Activated T-helper 17 cell treated with anti-CD3 and anti-CD28 coated beads, Interleukin-2, amount 50 U/mL, for 72 hours (primary cell): ENCODE measurements around the gene MR1. TPM values are rescaled to one million over a fixed set of nuclear protein-coding genes. Genes with fewer than 3 reads are reported as not detected.

Experiments
- ATAC-seq: fragments of 150-1000 bp; cut with Tn5 transposase; replicated peaks from 2 replicates; pipeline ENCODE4 v1.10.0; 2021; ENCODE audit warnings: mild to moderate bottlenecking, moderate library complexity
- H3K27ac Mint-ChIP-seq: one replicate; pipeline ENCODE4 v1.8.0; 2022; ENCODE audit warnings: mixed read lengths
- H3K27me3 Mint-ChIP-seq: one replicate; pipeline ENCODE4 v1.8.0; 2022; ENCODE audit warnings: mixed read lengths
- H3K36me3 Mint-ChIP-seq: one replicate; pipeline ENCODE4 v1.8.0; 2022; ENCODE audit warnings: low read depth, mild to moderate bottlenecking, mixed read lengths
- H3K4me1 Mint-ChIP-seq: one replicate; pipeline ENCODE4 v1.8.0; 2022; ENCODE audit warnings: mixed read lengths
- H3K4me3 Mint-ChIP-seq: one replicate; pipeline ENCODE4 v1.8.0; 2022; ENCODE audit warnings: mild to moderate bottlenecking, mixed read lengths
- H3K9me3 Mint-ChIP-seq: one replicate; pipeline ENCODE4 v1.8.0; 2022; ENCODE audit warnings: mixed read lengths
- total RNA-seq, 2 donors: library from RNA; stranded (reverse); gene quantifications; one replicate each; pipeline ENCODE4 v1.2.3, GENCODE V29; 2022

Gene MR1
- total RNA-seq: 10 to 100 TPM; 21.9 to 26.1 TPM

GRCh38 chr1:181033799-181034451 lies at the start of gene MR1:
Gene MR1, plus strand, starts transcription at chr1:181033983. Its CDS starts 25 bp downstream, at chr1:181034008.
- no peaks in the 10 kb centered on the region for H3K27me3 Mint-ChIP-seq
- peak; percentile 94 for ATAC-seq
- H3K36me3 Mint-ChIP-seq: peaks cover 26% of the 10 kb centered on the region
- peaks cover 44% of the 10 kb centered on the region for H3K4me1 Mint-ChIP-seq
- H3K27ac Mint-ChIP-seq: peak within 1 kb of the TSS; percentile 84
- H3K9me3 Mint-ChIP-seq: no peaks in the 10 kb centered on the region
- peak within 1 kb of the TSS; percentile 96 for H3K4me3 Mint-ChIP-seq

GRCh38 chr1:180988253-180988752 lies 45.5 kb upstream of the MR1 start:
- H3K27ac Mint-ChIP-seq: no peak overlapping the region
- H3K27me3 Mint-ChIP-seq: no peaks in the 10 kb centered on the region
- H3K4me1 Mint-ChIP-seq: peaks cover 13% of the 10 kb centered on the region
- H3K36me3 Mint-ChIP-seq: peaks cover 100% of the 10 kb centered on the region
- H3K9me3 Mint-ChIP-seq: no peaks in the 10 kb centered on the region
- ATAC-seq: no peak
- no peak overlapping the region for H3K4me3 Mint-ChIP-seq

GRCh38 chr1:180994262-180994661 lies 39.5 kb upstream of the MR1 start:
- Mint-ChIP-seq H3K4me1 (peaks cover 10% of the 10 kb centered on the region), H3K4me3 (no peak overlapping the region), H3K9me3 (no peaks in the 10 kb centered on the region), H3K27ac (no peak overlapping the region), H3K27me3 (no peaks in the 10 kb centered on the region), H3K36me3 (peaks cover 95% of the 10 kb centered on the region)
- ATAC-seq: peak; percentile 97

GRCh38 chr1:180997843-180998504 lies 35.8 kb upstream of the MR1 start:
- Mint-ChIP-seq H3K27ac (no peak overlapping the region), H3K36me3 (peaks cover 95% of the 10 kb centered on the region), H3K4me1 (peaks cover 11% of the 10 kb centered on the region), H3K9me3 (no peaks in the 10 kb centered on the region), H3K27me3 (no peaks in the 10 kb centered on the region), H3K4me3 (no peak overlapping the region)
- no peak for ATAC-seq

GRCh38 chr1:181001091-181001780 lies 32.5 kb upstream of the MR1 start:
- H3K27ac Mint-ChIP-seq: no peak overlapping the region
- no peaks in the 10 kb centered on the region for H3K27me3 Mint-ChIP-seq
- no peak for ATAC-seq
- peaks cover 11% of the 10 kb centered on the region for H3K4me1 Mint-ChIP-seq
- H3K9me3 Mint-ChIP-seq: no peaks in the 10 kb centered on the region
- H3K4me3 Mint-ChIP-seq: no peak overlapping the region
- peaks cover 97% of the 10 kb centered on the region for H3K36me3 Mint-ChIP-seq

- Mint-ChIP-seq H3K9me3 (no peaks in the 10 kb centered on the region), H3K36me3 (peaks cover 96% of the 10 kb centered on the region), H3K27me3 (no peaks in the 10 kb centered on the region), H3K4me1 (peaks cover 20% of the 10 kb centered on the region), H3K4me3 (no peak overlapping the region), H3K27ac (no peak overlapping the region)
- ATAC-seq: no peak
These were observed 31.1 kb upstream of the MR1 start for GRCh38 chr1:181002582-181003172.

GRCh38 chr1:181010789-181011188 lies 23.0 kb upstream of the MR1 start:
- no peak overlapping the region for H3K27ac Mint-ChIP-seq
- H3K27me3 Mint-ChIP-seq: no peaks in the 10 kb centered on the region
- no peaks in the 10 kb centered on the region for H3K9me3 Mint-ChIP-seq

GRCh38 chr1:181011301-181012202 lies 22.2 kb upstream of the MR1 start:
- no peaks in the 10 kb centered on the region for H3K9me3 Mint-ChIP-seq
- H3K4me1 Mint-ChIP-seq: peaks cover 20% of the 10 kb centered on the region
- H3K27me3 Mint-ChIP-seq: no peaks in the 10 kb centered on the region
- ATAC-seq: no peak
- no peak overlapping the region for H3K27ac Mint-ChIP-seq
- H3K4me3 Mint-ChIP-seq: no peak overlapping the region
- H3K36me3 Mint-ChIP-seq: peaks cover 57% of the 10 kb centered on the region

More at GRCh38 chr1:181010789-181011188, 23.0 kb upstream of the MR1 start:
- peaks cover 65% of the 10 kb centered on the region for H3K36me3 Mint-ChIP-seq
- H3K4me3 Mint-ChIP-seq: no peak overlapping the region
- peaks cover 22% of the 10 kb centered on the region for H3K4me1 Mint-ChIP-seq
- ATAC-seq: no peak

- H3K36me3 Mint-ChIP-seq: peaks cover 51% of the 10 kb centered on the region
- H3K4me1 Mint-ChIP-seq: peaks cover 14% of the 10 kb centered on the region
- no peak for ATAC-seq
- H3K4me3 Mint-ChIP-seq: no peak overlapping the region
- no peaks in the 10 kb centered on the region for H3K9me3 Mint-ChIP-seq
- H3K27ac Mint-ChIP-seq: no peak overlapping the region
- H3K27me3 Mint-ChIP-seq: no peaks in the 10 kb centered on the region
These were observed 21.5 kb upstream of the MR1 start for GRCh38 chr1:181012203-181012745.

- Mint-ChIP-seq H3K4me3 (no peak overlapping the region), H3K27me3 (no peaks in the 10 kb centered on the region), H3K36me3 (peaks cover 59% of the 10 kb centered on the region), H3K9me3 (no peaks in the 10 kb centered on the region), H3K27ac (no peak overlapping the region), H3K4me1 (peaks cover 18% of the 10 kb centered on the region)
- no peak for ATAC-seq
These were observed 20.6 kb upstream of the MR1 start for GRCh38 chr1:181013144-181013543.

- ATAC-seq: peak; percentile 86
- peaks cover 62% of the 10 kb centered on the region for H3K36me3 Mint-ChIP-seq
- H3K27me3 Mint-ChIP-seq: no peaks in the 10 kb centered on the region
- H3K27ac Mint-ChIP-seq: no peak overlapping the region
- H3K4me1 Mint-ChIP-seq: peaks cover 31% of the 10 kb centered on the region
- H3K9me3 Mint-ChIP-seq: no peaks in the 10 kb centered on the region
- H3K4me3 Mint-ChIP-seq: no peak overlapping the region
These were observed 19.1 kb upstream of the MR1 start for GRCh38 chr1:181014477-181015250.

GRCh38 chr1:181015251-181015615 lies 18.6 kb upstream of the MR1 start:
- H3K27me3 Mint-ChIP-seq: no peaks in the 10 kb centered on the region
- no peak overlapping the region for H3K4me3 Mint-ChIP-seq
- no peak overlapping the region for H3K27ac Mint-ChIP-seq
- ATAC-seq: no peak
- H3K36me3 Mint-ChIP-seq: peaks cover 61% of the 10 kb centered on the region
- no peaks in the 10 kb centered on the region for H3K9me3 Mint-ChIP-seq
- H3K4me1 Mint-ChIP-seq: peaks cover 31% of the 10 kb centered on the region

- Mint-ChIP-seq H3K27ac (no peak overlapping the region), H3K4me3 (no peak overlapping the region), H3K9me3 (no peaks in the 10 kb centered on the region), H3K27me3 (no peaks in the 10 kb centered on the region), H3K36me3 (peaks cover 62% of the 10 kb centered on the region), H3K4me1 (peaks cover 33% of the 10 kb centered on the region)
- no peak for ATAC-seq
These were observed 17.2 kb upstream of the MR1 start for GRCh38 chr1:181016563-181016962.
